HG02884 (cell line): ENCODE data around the gene IL22.

ENCODE experiments used
- ATAC-seq: cut with Tn5 transposase; IDR thresholded peaks from one replicate; pipeline ENCODE4 v1.9.1; 2021; ENCODE audit warnings: mild to moderate bottlenecking, moderate library complexity; ENCODE audit not compliant: unreplicated experiment

The IL22 gene

DNA sequence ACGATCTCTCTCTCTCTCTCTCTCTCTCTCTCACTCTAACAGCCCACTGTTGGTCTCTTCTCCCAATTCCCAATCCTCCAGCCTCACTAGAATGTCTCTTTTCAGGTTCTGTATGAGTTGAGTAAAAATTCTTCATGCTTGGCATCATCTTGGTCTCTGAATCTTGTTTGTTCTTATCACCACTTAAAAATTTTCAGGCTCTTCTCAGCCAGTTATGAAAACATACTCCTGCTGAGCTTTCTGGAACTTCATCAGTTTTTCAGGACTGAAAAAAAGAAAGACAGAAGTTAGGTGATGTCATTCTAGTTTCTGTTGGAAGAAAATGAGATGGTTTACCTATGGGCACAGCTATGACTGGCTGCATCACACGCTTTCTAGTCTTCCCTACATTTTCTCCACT lies 11.5 kb upstream of the IL22 start:
- no peak for ATAC-seq

DNA sequence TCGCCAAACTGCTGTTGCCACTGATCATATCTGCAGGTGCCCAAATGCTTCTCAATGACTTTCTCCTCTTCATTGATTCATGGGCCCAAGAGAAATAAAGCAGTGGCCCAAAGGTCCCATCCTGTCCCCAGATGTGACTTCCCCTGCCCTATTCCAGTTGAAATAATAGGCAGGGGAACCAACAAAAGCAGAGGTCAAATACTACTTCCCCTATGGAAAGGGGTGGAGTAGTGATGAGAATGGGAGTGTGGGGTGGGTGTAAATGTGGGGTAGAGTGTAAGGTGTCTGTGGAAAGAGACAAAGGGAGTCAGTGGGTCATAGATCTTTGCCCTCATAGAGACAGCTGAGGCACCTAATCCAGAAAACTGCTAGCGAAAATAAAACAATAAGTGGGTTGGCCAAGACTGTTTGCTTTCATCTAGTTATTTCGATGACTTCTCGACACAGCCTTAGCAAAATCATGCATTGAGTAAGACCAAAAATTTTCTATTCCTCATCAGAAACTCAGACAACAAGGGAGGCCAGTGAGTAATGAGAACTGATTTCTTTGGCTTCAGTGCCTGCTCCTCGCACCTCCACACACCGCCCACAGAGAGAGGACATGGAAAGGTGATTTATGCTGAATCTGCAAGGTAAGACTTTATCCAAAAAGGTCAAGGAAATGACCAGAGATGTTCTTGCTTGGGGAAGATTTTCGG lies 10.9 kb upstream of the IL22 start:
- ATAC-seq, result no peak

GRCh38 chr12:68263366-68263765 lies 10.0 kb upstream of the IL22 start:
- ATAC-seq, result no peak

DNA sequence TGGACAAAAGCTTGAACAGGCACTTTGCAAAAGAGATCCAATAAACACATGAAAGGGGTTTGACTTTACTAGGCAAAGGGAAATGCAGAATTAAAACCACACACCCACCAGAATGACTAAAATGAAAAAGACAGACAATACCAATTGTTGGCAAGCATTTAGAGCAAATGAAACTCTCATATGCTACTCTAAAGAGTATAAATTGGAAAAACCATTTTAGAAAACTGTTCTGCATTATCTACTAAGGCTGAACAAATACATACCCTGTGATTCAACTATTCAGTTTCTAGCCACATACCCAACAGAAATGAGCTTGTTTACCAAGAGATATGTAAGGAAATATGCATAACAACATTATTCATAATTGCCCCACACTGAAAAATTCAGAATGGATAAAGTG lies 8.5 kb upstream of the IL22 start:
- ATAC-seq, result no peak

DNA sequence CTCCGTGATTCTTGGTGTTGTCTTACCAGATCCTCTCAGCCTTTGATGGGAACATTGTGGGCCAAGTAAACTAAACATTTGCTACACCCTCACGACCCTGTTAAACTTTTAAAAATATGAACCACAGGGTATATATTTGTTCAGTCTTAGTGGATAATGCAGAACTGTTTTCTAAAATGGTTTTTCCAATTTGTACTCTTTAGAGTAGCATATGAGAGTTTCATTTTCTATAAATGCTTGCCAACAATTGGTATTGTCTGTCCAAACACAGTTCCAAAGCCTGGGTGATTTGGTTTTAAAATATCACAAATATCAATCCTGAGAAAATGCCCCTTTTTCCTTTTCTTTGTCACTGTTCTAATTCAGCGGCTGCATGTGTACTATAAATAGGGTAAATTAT lies 6.7 kb upstream of the IL22 start:
- no peak for ATAC-seq

- no peak for ATAC-seq
Observed at GRCh38 chr12:68259318-68259940, 6.0 kb upstream of the IL22 start.

- no peak for ATAC-seq
Observed at GRCh38 chr12:68252077-68252476, 1.3 kb downstream of the IL22 start.

- no peak for ATAC-seq
Observed at GRCh38 chr12:68250454-68250853, 3.0 kb downstream of the IL22 start.

- no peak for ATAC-seq
Observed at GRCh38 chr12:68247785-68248184, 5.6 kb downstream of the IL22 start.

DNA sequence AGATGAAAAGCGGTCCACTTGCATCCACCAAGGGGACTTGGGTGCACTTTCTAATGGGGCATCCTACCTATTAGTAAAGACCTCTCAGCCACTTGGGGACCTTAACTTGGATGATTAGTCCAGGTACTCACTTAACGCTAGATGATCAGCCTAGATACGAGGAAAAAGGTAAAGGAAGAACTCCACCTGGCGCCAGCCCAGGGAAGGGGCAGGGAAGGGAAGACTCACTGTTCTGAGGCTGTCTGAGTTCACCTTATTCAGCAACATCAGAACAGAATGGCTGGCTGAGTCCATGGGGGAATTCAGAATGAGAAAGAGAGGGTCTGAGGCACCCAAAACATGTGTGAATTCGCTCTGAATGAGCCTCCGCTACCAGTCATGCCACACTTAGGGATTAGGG lies 7.1 kb downstream of the IL22 start:
- no peak for ATAC-seq

DNA sequence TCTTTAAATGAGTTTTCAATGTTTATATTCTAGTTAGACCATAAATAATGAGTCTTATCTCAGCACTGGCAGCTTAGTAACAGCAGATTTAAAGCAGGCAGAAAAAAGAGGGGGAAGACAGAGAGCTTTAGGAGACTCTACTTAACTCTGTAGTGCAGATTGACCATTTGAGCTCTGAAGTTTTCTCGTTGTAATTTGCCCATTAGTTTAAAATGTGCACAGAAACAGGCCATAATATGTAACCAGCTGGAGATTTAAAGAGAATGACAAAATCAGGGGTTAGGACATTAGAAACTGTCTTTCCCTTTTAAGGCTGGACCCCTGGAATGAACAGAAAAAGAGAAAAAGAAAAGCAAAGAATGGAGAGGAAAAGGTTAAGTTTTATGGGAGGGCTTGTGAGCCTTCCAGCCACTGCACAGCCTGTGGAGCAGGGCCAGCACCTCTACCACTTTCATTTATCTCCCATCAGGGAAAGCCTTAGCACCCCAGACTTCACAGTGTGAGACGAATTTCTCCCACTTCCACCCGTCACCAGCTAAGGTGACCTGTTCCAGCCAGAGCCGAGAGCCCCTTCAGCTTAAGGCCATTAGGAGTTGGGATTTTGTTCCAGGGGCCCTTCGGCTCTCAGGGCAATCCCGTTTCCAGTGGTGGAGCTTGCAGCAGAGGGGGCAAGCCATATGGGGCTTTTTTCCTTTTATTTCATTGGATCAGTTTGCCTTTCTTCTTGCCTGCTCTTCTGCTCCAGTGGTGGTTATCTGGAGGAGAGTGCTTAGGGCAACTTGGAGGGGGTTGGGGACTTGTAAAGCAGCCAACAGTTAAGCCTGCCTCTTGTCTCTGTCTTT lies 8.0 kb downstream of the IL22 start:
- ATAC-seq, result no peak

DNA sequence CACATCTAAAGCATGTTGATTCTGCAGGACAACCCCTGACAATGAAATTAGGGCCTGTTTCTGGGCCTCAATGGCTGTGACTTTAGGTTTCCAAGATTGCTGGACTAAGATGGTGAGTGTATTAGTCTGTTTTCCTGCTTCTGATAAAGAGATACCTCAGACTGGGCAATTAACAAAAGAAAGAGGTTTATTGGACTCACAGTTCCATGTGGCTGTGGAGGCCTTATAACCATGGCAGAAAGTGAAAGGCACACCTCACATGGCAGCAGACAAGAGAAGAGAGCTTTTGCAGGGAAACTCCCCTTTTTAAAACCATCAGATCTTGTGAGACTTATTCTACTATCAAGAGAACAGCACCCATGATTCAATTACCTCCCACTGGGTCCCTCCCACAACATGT lies 10.6 kb downstream of the IL22 start:
- no peak for ATAC-seq

GRCh38 chr12:68240975-68241374 lies 12.4 kb downstream of the IL22 start:
- peak; percentile 99 for ATAC-seq

- ATAC-seq, result no peak
Observed at GRCh38 chr12:68240079-68240478, 13.3 kb downstream of the IL22 start.

DNA sequence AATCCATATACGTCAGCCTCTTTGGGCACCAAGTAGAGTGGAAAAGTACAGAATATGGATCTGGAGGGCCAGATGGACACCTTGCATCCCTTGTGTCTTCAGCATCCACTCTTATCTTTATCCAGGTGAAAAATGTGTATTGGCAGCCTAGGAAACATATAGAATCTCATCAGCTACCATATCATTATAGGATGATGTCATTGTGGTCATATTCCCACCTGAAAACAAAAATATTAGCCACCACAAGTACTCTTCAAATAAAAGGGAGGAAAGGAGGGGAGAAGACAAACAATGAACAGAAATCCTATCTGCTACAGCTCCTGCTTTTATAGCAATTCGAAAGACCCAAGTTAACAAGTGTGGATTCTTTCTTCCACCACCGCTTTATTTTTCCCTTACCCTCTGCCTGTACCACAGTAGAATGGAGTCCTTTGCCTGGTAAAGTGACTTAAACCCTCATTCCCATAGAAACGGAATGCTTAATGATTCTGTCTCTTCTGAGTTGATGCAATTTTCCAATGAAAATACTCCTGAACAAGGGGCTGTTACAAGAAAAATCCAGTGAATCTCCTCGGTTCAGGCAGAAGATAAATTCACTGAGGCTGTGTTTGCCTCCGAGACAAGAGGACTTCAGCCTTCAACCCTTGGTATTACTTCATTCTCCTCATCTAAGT lies 14.0 kb downstream of the IL22 start:
- ATAC-seq, result no peak

- no peak for ATAC-seq
Observed at GRCh38 chr12:68237619-68238018, 15.8 kb downstream of the IL22 start.

- ATAC-seq, result no peak
Observed at GRCh38 chr12:68237078-68237477, 16.3 kb downstream of the IL22 start.

GRCh38 chr12:68236421-68237059 lies 16.9 kb downstream of the IL22 start:
- ATAC-seq, result peak; percentile 51

GRCh38 chr12:68235576-68235975 lies 17.8 kb downstream of the IL22 start:
- ATAC-seq, result no peak

GRCh38 chr12:68234140-68234539 lies 19.3 kb downstream of the IL22 start:
- ATAC-seq, result no peak

- ATAC-seq, result no peak
Observed at GRCh38 chr12:68233498-68233897, 19.9 kb downstream of the IL22 start.
